ENCODE results near the gene MAGI2.

DNA sequence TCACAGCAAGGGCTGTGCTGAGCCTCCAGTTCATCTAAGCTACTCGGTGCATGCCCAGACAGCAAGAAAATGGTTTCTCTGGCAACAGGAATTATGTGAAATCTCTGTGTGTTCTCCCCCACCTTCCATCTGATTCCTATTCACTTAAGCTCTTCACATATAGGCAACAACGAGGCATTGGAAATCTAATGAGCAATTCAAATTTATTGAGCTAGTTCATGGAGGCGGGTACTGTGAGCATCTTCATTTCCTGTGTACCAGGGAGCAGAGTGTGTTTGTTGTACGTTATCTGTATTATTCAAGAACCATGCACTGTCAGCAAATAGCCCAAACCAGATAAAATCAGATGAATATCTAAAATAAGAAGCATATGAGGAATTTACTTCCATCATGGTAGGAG, 739.1 kb downstream of the MAGI2 start:
- TF ChIP-seq, protein P1, sequence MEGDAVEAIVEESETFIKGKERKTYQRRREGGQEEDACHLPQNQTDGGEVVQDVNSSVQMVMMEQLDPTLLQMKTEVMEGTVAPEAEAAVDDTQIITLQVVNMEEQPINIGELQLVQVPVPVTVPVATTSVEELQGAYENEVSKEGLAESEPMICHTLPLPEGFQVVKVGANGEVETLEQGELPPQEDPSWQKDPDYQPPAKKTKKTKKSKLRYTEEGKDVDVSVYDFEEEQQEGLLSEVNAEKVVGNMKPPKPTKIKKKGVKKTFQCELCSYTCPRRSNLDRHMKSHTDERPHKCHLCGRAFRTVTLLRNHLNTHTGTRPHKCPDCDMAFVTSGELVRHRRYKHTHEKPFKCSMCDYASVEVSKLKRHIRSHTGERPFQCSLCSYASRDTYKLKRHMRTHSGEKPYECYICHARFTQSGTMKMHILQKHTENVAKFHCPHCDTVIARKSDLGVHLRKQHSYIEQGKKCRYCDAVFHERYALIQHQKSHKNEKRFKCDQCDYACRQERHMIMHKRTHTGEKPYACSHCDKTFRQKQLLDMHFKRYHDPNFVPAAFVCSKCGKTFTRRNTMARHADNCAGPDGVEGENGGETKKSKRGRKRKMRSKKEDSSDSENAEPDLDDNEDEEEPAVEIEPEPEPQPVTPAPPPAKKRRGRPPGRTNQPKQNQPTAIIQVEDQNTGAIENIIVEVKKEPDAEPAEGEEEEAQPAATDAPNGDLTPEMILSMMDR (IDR thresholded peaks at IDR 0.05 in 4 of 5, conservative IDR thresholded peaks at IDR 0.05 in 1 of 5), result no peak
- TF ChIP-seq POLR2A (IDR thresholded peaks at IDR 0.05), result no peak
